ENCODE data around the gene CHAD. TPM values are rescaled to one million over a fixed set of nuclear protein-coding genes. Genes with fewer than 3 reads are reported as not detected.
A peak's percentile ranks its signal among the peaks of the same experiment; 100 is the strongest.

Gene CHAD
- total and polyA plus RNA-seq, 2 of the 13 experiments (the other 11 are each of a cell fraction or from before 2014, with no cell fraction given) = 1.4 TPM; not detected in 1

DNA sequence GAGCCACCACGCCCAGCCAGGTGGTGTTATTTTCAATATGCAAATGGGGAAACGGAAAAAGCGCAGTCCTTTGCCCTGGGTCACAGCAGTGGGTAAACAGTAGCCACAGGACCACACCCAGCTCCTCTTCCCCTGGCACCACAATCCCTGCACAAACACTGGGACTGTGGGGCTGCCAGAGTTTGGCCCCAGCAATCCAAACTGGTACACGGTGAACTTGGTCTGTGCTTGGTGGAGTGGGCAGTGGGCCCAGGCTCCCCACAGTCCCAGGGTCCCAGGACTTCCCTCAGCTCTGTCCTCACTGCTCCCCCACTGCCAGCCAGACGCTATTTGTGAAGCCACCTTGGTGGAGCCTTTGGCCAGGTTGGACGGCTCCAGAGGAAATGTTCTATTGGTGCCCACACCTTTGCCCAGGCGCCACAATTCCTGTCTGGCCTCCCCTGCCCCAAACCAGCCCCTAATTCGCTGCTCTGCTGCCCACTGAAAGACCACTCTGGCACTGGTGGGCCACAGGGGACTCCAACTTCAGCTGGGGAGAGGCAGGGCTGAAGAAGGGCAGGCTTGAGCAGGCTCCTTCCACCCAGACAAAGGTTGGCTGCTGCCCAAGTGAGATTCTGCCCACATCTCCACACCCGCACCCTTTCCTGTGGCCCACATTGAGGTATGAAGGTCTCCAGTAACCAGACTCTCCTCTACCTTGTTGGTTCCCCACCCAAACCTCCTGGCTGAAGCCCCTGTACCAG, 2.1 kb downstream of the CHAD start:
- WGBS (ENCODE audit: low lambda C conversion rate) = 94% methylated on average over 9 of the region's 9 CpGs
- Histone ChIP-seq H3K27me3 (ENCODE audit: control insufficient read depth in 1 of 2, insufficient read depth in 2 of 2, low read length in 2 of 2) (no peaks in the 10 kb centered on the region), H2AFZ (ENCODE audit: low read length) (no peak overlapping the region), H4K20me1 (ENCODE audit: insufficient read depth, low read length) (no peaks in the 10 kb centered on the region), H3K9me3 (ENCODE audit: low read length) (no peaks in the 10 kb centered on the region), H3K9ac (ENCODE audit: insufficient read depth, low read depth, low read length) (no peak overlapping the region), H3K4me3 (replicated peaks in 1 of 3; ENCODE audit: insufficient read depth in 1 of 3, low read depth in 2 of 3, low read length in 3 of 3) (no peak overlapping the region), H3K79me2 (ENCODE audit: insufficient read depth, low read length) (no peaks in the 10 kb centered on the region), H3K27ac (ENCODE audit: extremely low read length, insufficient read depth, low read length) (no peak overlapping the region), H3K36me3 (replicated peaks in 1 of 2; ENCODE audit: control insufficient read depth in 1 of 2, insufficient read depth in 2 of 2, low read length in 2 of 2) (peaks cover 12 to 18% of the 10 kb centered on the region in 2 experiments), H3K4me2 (ENCODE audit: low read depth, low read length) (no peak overlapping the region), H3K4me1 (ENCODE audit: insufficient read depth, low read length) (no peaks in the 10 kb centered on the region)
- intact Hi-C loops (cut with micrococcal nuclease; ENCODE audit: unreplicated experiment) (no loop called here), in situ Hi-C loops (cut with HindIII; ENCODE audit: extremely low pct_ligation_motif_present, low pct_unique_long_range_greater_than_20kb) (no loop called here)
- DNase-seq (ENCODE audit: low spot score) = no peak
- ChIA-PET CTCF (ENCODE audit: low intra/inter-chr PET ratio, low total read pairs) (no interaction called here), POLR2A (no interaction called here)
- no TSS peak for BruUV-seq (replicated peaks)
- no peak for FAIRE-seq
- no peak for ATAC-seq
- TF ChIP-seq ZNF329 (CRISPR knock-in tag; IDR thresholded peaks at IDR 0.05; ENCODE audit: low read depth) (no peak), AGO2 (optimal IDR thresholded peaks at IDR 0.05; ENCODE audit: low read depth, low read length) (peak; percentile 27)
- TF ChIP-seq, protein P1, sequence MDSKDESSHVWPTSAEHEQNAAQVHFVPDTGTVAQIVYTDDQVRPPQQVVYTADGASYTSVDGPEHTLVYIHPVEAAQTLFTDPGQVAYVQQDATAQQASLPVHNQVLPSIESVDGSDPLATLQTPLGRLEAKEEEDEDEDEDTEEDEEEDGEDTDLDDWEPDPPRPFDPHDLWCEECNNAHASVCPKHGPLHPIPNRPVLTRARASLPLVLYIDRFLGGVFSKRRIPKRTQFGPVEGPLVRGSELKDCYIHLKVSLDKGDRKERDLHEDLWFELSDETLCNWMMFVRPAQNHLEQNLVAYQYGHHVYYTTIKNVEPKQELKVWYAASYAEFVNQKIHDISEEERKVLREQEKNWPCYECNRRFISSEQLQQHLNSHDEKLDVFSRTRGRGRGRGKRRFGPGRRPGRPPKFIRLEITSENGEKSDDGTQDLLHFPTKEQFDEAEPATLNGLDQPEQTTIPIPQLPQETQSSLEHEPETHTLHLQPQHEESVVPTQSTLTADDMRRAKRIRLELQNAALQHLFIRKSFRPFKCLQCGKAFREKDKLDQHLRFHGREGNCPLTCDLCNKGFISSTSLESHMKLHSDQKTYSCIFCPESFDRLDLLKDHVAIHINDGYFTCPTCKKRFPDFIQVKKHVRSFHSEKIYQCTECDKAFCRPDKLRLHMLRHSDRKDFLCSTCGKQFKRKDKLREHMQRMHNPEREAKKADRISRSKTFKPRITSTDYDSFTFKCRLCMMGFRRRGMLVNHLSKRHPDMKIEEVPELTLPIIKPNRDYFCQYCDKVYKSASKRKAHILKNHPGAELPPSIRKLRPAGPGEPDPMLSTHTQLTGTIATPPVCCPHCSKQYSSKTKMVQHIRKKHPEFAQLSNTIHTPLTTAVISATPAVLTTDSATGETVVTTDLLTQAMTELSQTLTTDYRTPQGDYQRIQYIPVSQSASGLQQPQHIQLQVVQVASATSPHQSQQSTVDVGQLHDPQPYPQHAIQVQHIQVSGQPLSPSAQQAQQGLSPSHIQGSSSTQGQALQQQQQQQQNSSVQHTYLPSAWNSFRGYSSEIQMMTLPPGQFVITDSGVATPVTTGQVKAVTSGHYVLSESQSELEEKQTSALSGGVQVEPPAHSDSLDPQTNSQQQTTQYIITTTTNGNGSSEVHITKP (CRISPR knock-in tag; IDR thresholded peaks at IDR 0.05; ENCODE audit: low read depth) = no peak

DNA sequence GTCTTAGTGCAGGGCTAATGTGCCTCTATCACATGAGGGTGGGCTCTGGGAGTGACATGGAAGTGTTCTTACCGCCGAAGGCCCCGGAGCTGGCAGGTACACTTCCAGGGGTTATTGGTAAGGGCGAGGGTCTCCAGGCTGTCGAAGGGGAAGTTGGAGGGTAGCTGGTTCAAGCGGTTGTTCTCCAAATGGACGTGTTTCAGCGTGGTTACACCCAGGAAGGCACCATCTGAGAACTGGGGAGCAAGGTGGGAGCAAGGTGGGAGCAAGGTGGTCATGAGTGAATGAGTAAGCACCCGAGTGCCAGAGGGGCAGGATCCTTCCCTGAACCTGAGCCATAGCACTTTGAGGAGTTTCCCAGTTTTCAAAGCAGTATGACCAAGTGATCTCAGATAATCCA, 3.0 kb downstream of the CHAD start:
- Histone ChIP-seq H2AFZ (ENCODE audit: low read length) (no peak overlapping the region), H3K4me3 (replicated peaks in 1 of 3; ENCODE audit: insufficient read depth in 1 of 3, low read depth in 2 of 3, low read length in 3 of 3) (no peak overlapping the region), H3K4me1 (ENCODE audit: insufficient read depth, low read length) (no peaks in the 10 kb centered on the region), H3K4me2 (ENCODE audit: low read depth, low read length) (no peak overlapping the region), H3K9me3 (ENCODE audit: low read length) (no peaks in the 10 kb centered on the region), H3K9ac (ENCODE audit: insufficient read depth, low read depth, low read length) (no peak overlapping the region), H3K36me3 (replicated peaks in 1 of 2; ENCODE audit: control insufficient read depth in 1 of 2, insufficient read depth in 2 of 2, low read length in 2 of 2) (peaks cover 6 to 18% of the 10 kb centered on the region in 2 experiments), H3K27ac (ENCODE audit: extremely low read length, insufficient read depth, low read length) (no peak overlapping the region), H4K20me1 (ENCODE audit: insufficient read depth, low read length) (no peaks in the 10 kb centered on the region), H3K79me2 (ENCODE audit: insufficient read depth, low read length) (no peaks in the 10 kb centered on the region), H3K27me3 (ENCODE audit: control insufficient read depth in 1 of 2, insufficient read depth in 2 of 2, low read length in 2 of 2) (no peaks in the 10 kb centered on the region)
- 97% methylated on average over 9 of the region's 9 CpGs for WGBS (ENCODE audit: low lambda C conversion rate)
- intact Hi-C loops (cut with micrococcal nuclease; ENCODE audit: unreplicated experiment) (no loop called here), in situ Hi-C loops (cut with HindIII; ENCODE audit: extremely low pct_ligation_motif_present, low pct_unique_long_range_greater_than_20kb) (no loop called here)
- no peak for ATAC-seq
- ChIA-PET POLR2A (no interaction called here), CTCF (ENCODE audit: low intra/inter-chr PET ratio, low total read pairs) (no interaction called here)
- FAIRE-seq = no peak
- no peak for DNase-seq (ENCODE audit: low spot score)
- no TSS peak for BruUV-seq (replicated peaks)
- TF ChIP-seq CREB1 (IDR thresholded peaks at IDR 0.05) (no peak), CREB1 (CRISPR knock-in tag; IDR thresholded peaks at IDR 0.05) (no peak), NAIF1 (CRISPR knock-in tag; IDR thresholded peaks at IDR 0.05; ENCODE audit: borderline replicate concordance) (no peak), ZNF790 (CRISPR knock-in tag; IDR thresholded peaks at IDR 0.05; ENCODE audit: borderline replicate concordance) (no peak)
